ENCODE data around the gene KISS1.

- TF ChIP-seq EZH2 (IDR thresholded peaks at IDR 0.05; ENCODE audit: borderline replicate concordance, low read length) (no peak), CTCF (IDR thresholded peaks at IDR 0.05; ENCODE audit: low read length) (no peak)
Measured at GRCh38 chr1:204155881-204156280, 40.4 kb downstream of the KISS1 start.

Data from OCI-LY1 (cell line).